ENCODE results near the gene SLC18B1. TPM values are rescaled to one million over a fixed set of nuclear protein-coding genes. Genes with fewer than 3 reads are reported as not detected.

Gene SLC18B1
- total RNA-seq, 2 experiments from 2014 or later = 5.8 to 6.0 TPM

GRCh38 chr6:132789396-132789776 is 9.1 kb downstream of the SLC18B1 start:
- no peak for TF ChIP-seq CTCF (conservative IDR thresholded peaks at IDR 0.05; ENCODE audit: low read length)
- no peak for TF ChIP-seq EZH2phosphoT487 (IDR thresholded peaks at IDR 0.05; ENCODE audit: borderline replicate concordance, low read depth, low read length)
- intact Hi-C loops (cut with micrococcal nuclease; ENCODE audit: unreplicated experiment) = no loop called here
- BruUV-seq (replicated peaks) = no TSS peak
- ChIA-PET CTCF (ENCODE audit: unreplicated experiment) (no interaction called here), POLR2A (interaction anchor here (0.6 to 0.7 kb wide), 3 partner anchors 16 to 120 kb away, joined by 3 read pairs; no protein-coding TSS in a partner anchor)
- Histone ChIP-seq H4K20me1 (ENCODE audit: insufficient read depth, low read length) (no peaks in the 10 kb centered on the region), H3K9me2 (ENCODE audit: insufficient read depth, low read length) (no peaks in the 10 kb centered on the region), H3K36me3 (ENCODE audit: insufficient read depth, low read length) (peaks cover 2% of the 10 kb centered on the region; the same call in 1 of the 2 replicates), H3K4me3 (ENCODE audit: low read depth, low read length, poor library complexity, severe bottlenecking) (no peak overlapping the region), H3K4me1 (ENCODE audit: insufficient read depth, low read length, poor library complexity, severe bottlenecking) (no peaks in the 10 kb centered on the region), H3K9me3 (ENCODE audit: low read length) (no peaks in the 10 kb centered on the region), H2AFZ (ENCODE audit: low read length) (no peak overlapping the region), H3K27ac (ENCODE audit: low read depth, low read length, poor library complexity, severe bottlenecking) (no peak overlapping the region), H3K79me2 (ENCODE audit: insufficient read depth, low read depth, low read length) (no peaks in the 10 kb centered on the region), H3K4me2 (ENCODE audit: low read length) (no peak overlapping the region)
- DNase-seq (ENCODE audit: low spot score) = no peak

- ChIA-PET CTCF (ENCODE audit: unreplicated experiment) (no interaction called here), POLR2A (interaction anchor here (0.6 to 0.7 kb wide), 3 partner anchors 16 to 119 kb away, joined by 3 read pairs; no protein-coding TSS in a partner anchor)
- Histone ChIP-seq H3K36me3 (ENCODE audit: insufficient read depth, low read length) (peaks cover 2% of the 10 kb centered on the region; the same call in 1 of the 2 replicates), H3K4me2 (ENCODE audit: low read length) (no peak overlapping the region), H3K4me1 (ENCODE audit: insufficient read depth, low read length, poor library complexity, severe bottlenecking) (no peaks in the 10 kb centered on the region), H2AFZ (ENCODE audit: low read length) (no peak overlapping the region), H4K20me1 (ENCODE audit: insufficient read depth, low read length) (no peaks in the 10 kb centered on the region), H3K9me2 (ENCODE audit: insufficient read depth, low read length) (no peaks in the 10 kb centered on the region), H3K9me3 (ENCODE audit: low read length) (no peaks in the 10 kb centered on the region), H3K27ac (ENCODE audit: low read depth, low read length, poor library complexity, severe bottlenecking) (no peak overlapping the region), H3K4me3 (ENCODE audit: low read depth, low read length, poor library complexity, severe bottlenecking) (no peak overlapping the region), H3K79me2 (ENCODE audit: insufficient read depth, low read depth, low read length) (no peaks in the 10 kb centered on the region)
- no TSS peak for BruUV-seq (replicated peaks)
- TF ChIP-seq EZH2phosphoT487 (IDR thresholded peaks at IDR 0.05; ENCODE audit: borderline replicate concordance, low read depth, low read length) (no peak), CTCF (conservative IDR thresholded peaks at IDR 0.05; ENCODE audit: low read length) (no peak)
- intact Hi-C loops (cut with micrococcal nuclease; ENCODE audit: unreplicated experiment) = no loop called here
- DNase-seq (ENCODE audit: low spot score) = no peak
Observed at GRCh38 chr6:132788658-132789395, 9.6 kb downstream of the SLC18B1 start.

DNA sequence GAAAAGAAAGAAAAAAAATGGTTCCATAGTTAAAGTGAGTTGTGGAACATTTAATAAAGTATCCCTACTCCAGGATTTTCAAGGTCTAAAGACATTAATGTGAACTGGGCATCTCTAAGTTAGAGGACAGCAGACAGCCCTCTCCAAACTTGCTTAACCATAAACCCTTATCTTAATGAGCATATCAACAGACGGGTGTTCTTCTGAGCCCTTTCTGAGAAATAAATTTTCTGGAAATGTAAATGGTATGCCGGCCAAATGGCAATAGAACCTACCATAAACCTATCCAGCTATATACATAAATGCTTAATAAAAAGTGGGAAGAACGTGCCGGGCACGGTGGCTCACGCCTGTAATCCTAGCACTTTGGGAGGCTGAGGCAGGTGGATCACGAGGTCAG is 12.5 kb downstream of the SLC18B1 start:
- Histone ChIP-seq H3K9me2 (ENCODE audit: insufficient read depth, low read length) (no peaks in the 10 kb centered on the region), H3K36me3 (ENCODE audit: insufficient read depth, low read length) (peaks cover 2% of the 10 kb centered on the region; the same call in 1 of the 2 replicates), H3K79me2 (ENCODE audit: insufficient read depth, low read depth, low read length) (no peaks in the 10 kb centered on the region), H3K4me2 (ENCODE audit: low read length) (no peak overlapping the region), H3K27ac (ENCODE audit: low read depth, low read length, poor library complexity, severe bottlenecking) (no peak overlapping the region), H3K4me3 (ENCODE audit: low read depth, low read length, poor library complexity, severe bottlenecking) (no peak overlapping the region), H3K9me3 (ENCODE audit: low read length) (no peaks in the 10 kb centered on the region), H3K4me1 (ENCODE audit: insufficient read depth, low read length, poor library complexity, severe bottlenecking) (no peaks in the 10 kb centered on the region), H4K20me1 (ENCODE audit: insufficient read depth, low read length) (no peaks in the 10 kb centered on the region), H2AFZ (ENCODE audit: low read length) (no peak overlapping the region)
- intact Hi-C loops (cut with micrococcal nuclease; ENCODE audit: unreplicated experiment) = no loop called here
- ChIA-PET CTCF (ENCODE audit: unreplicated experiment) (no interaction called here), POLR2A (interaction anchor here (2.3 kb wide), 1 partner anchor 13 kb away, joined by 10 read pairs; the partner anchor contains the start of gene SLC18B1)
- DNase-seq (ENCODE audit: low spot score) = no peak
- TF ChIP-seq CTCF (conservative IDR thresholded peaks at IDR 0.05; ENCODE audit: low read length) = no peak
- no peak for TF ChIP-seq EZH2phosphoT487 (IDR thresholded peaks at IDR 0.05; ENCODE audit: borderline replicate concordance, low read depth, low read length)
- no TSS peak for BruUV-seq (replicated peaks)
